GM12878 (cell line): ENCODE results near the gene ATP13A5. TPM values are rescaled to one million over a fixed set of nuclear protein-coding genes. Genes with fewer than 3 reads are reported as not detected.

Experiments
- ATAC-seq: fragments of 200-7000 bp; cut with Tn5 transposase; 3 replicates; pipeline ENCODE4 v1.9.1; 2020; ENCODE audit warnings: mild to moderate bottlenecking, moderate library complexity
- BruUV-seq: library from RNA; stranded (reverse); fragments of 400-500 nt; replicated peaks from 2 replicates; lab custom pipeline; 2021; lab: Mats Ljungman, UMichigan
- CTCF ChIA-PET: fragments of 300-600 bp; sonication (Branson Sonifier 250); formaldehyde crosslinking; extraction: SDS; loops from one replicate; lab custom pipeline; 2021; ENCODE audit warnings: inconsistent platforms; lab: Yijun Ruan, JAX
- POLR2A ChIA-PET: fragments of 350-600 bp; formaldehyde crosslinking; extraction: SDS; loops from one replicate; lab custom pipeline; 2021; ENCODE audit warnings: inconsistent platforms; lab: Charles Lee
- RAD21 ChIA-PET: fragments of 300-600 bp; sonication (Branson Sonifier 250); formaldehyde crosslinking; loops from one replicate; lab custom pipeline; 2023; ENCODE audit warnings: antibody characterized with exemption; ENCODE audit not compliant: unreplicated experiment; lab: Charles Lee
- SMC1A ChIA-PET: fragments of 300-600 bp; sonication (Branson Sonifier 250); formaldehyde crosslinking; loops from one replicate; lab custom pipeline; 2023; ENCODE audit not compliant: unreplicated experiment, uncharacterized antibody; lab: Charles Lee
- DNase-seq: peaks from one replicate; pipeline ENCODE4 v3.0.0-alpha.2; 2011; ENCODE audit warnings: low read depth, low spot score
- FAIRE-seq: peaks from 3 replicates; lab custom pipeline; 2011; peaks lifted over from hg19 to GRCh38; lab: Jason Lieb, UNC
- H2AFZ ChIP-seq: 2 replicates; pipeline ENCODE4 v1.6.0; 2011; ENCODE audit warnings: low read depth, low read length, control low read depth; ENCODE audit not compliant: control insufficient read depth
- H3K27ac ChIP-seq: 2 replicates; pipeline ENCODE4 v1.5.1; 2011; ENCODE audit warnings: control low read depth; ENCODE audit not compliant: control insufficient read depth, insufficient read depth
- H3K27me3 ChIP-seq, 2 experiments: replicated peaks in 1 of 2; 2 replicates each; pipeline versions ENCODE4 v1.6.0 to v1.6.1; 2011; ENCODE audit warnings: low read length in 1 of 2; ENCODE audit not compliant: control insufficient read depth in 2 of 2, insufficient read depth in 2 of 2
- H3K36me3 ChIP-seq, 2 experiments: 2 replicates each; pipeline ENCODE4 v1.5.1; 2011; ENCODE audit warnings: low read length in 1 of 2; ENCODE audit not compliant: control insufficient read depth in 2 of 2, insufficient read depth in 2 of 2
- H3K4me1 ChIP-seq: 2 replicates; pipeline ENCODE4 v1.6.1; 2011; ENCODE audit warnings: mild to moderate bottlenecking, low read length, moderate library complexity, mixed read lengths; ENCODE audit not compliant: control insufficient read depth, insufficient read depth
- H3K4me2 ChIP-seq: 2 replicates; pipeline ENCODE4 v1.6.0; 2011; ENCODE audit warnings: control low read depth; ENCODE audit not compliant: control insufficient read depth, insufficient read depth
- H3K4me3 ChIP-seq: fragments of 200-600 bp; sonication (generic); 2 replicates; pipeline ENCODE4 v1.5.1; 2016
- H3K79me2 ChIP-seq: 2 replicates; pipeline ENCODE4 v1.6.0; 2011; ENCODE audit warnings: low read length; ENCODE audit not compliant: control insufficient read depth, insufficient read depth
- H3K9ac ChIP-seq: 2 replicates; pipeline ENCODE4 v1.8.0; 2011; ENCODE audit warnings: low read length, control low read depth, mixed read lengths; ENCODE audit not compliant: control insufficient read depth, insufficient read depth
- H3K9me3 ChIP-seq: replicated peaks from 3 replicates; pipeline ENCODE4 v1.5.1; 2011; ENCODE audit warnings: mild to moderate bottlenecking, low read length; ENCODE audit not compliant: control insufficient read depth, insufficient read depth
- H4K20me1 ChIP-seq: 2 replicates; pipeline ENCODE4 v1.6.0; 2011; ENCODE audit not compliant: control insufficient read depth, insufficient read depth
- BCL3 ChIP-seq: IDR thresholded peaks from 2 replicates; pipeline ENCODE4 v1.6.1; 2011; ENCODE audit warnings: borderline replicate concordance, low read depth, mild to moderate bottlenecking, moderate library complexity, low read length; ENCODE audit not compliant: insufficient read depth, poor library complexity, severe bottlenecking
- BCLAF1 ChIP-seq: fragments of 450-650 bp; IDR thresholded peaks from 2 replicates; pipeline ENCODE4 v1.6.1; 2017; ENCODE audit warnings: antibody characterized with exemption, mild to moderate bottlenecking, moderate library complexity
- E2F8 ChIP-seq: fragments of 450-650 bp; IDR thresholded peaks from 2 replicates; pipeline ENCODE4 v1.6.1; 2018; ENCODE audit warnings: mild to moderate bottlenecking, low read depth, moderate library complexity; ENCODE audit not compliant: partially characterized antibody
- ETV6 ChIP-seq, 2 experiments: fragments of 450-650 bp in 1 of 2; IDR thresholded peaks in 1 of 2; conservative IDR thresholded peaks in 1 of 2; 2 replicates each; pipeline ENCODE4 v1.6.1; 2014; ENCODE audit warnings: antibody characterized with exemption in 1 of 2, borderline replicate concordance in 1 of 2, low read depth in 1 of 2, mild to moderate bottlenecking in 1 of 2, moderate library complexity in 1 of 2
- HDAC2 ChIP-seq: fragments of 200-600 bp; sonication (generic); IDR thresholded peaks from 2 replicates; pipeline ENCODE4 v1.6.1; 2017
- HDGF ChIP-seq: fragments of 450-650 bp; IDR thresholded peaks from 2 replicates; pipeline ENCODE4 v1.6.1; 2016; ENCODE audit warnings: antibody characterized with exemption
- HSF1 ChIP-seq: fragments of 150-350 bp; IDR thresholded peaks from 2 replicates; pipeline ENCODE4 v1.6.1; 2014; ENCODE audit warnings: mild to moderate bottlenecking, low read depth, low read length
- IRF5 ChIP-seq: fragments of 450-650 bp; IDR thresholded peaks from 2 replicates; pipeline ENCODE4 v1.6.1; 2017; ENCODE audit warnings: borderline replicate concordance
- NFYB ChIP-seq: IDR thresholded peaks from 2 replicates; pipeline ENCODE4 v1.6.1; 2011; ENCODE audit warnings: low read depth, mild to moderate bottlenecking, low read length, improper control_type of control experiment, moderate library complexity; ENCODE audit not compliant: insufficient read depth
- NR2C2 ChIP-seq: IDR thresholded peaks from 2 replicates; pipeline ENCODE4 v1.6.1; 2011; ENCODE audit warnings: borderline replicate concordance, low read depth; ENCODE audit not compliant: control insufficient read depth, insufficient read length
- SIN3A ChIP-seq: IDR thresholded peaks from 2 replicates; pipeline ENCODE4 v1.6.1; 2012; ENCODE audit warnings: low read depth, low read length, improper control_type of control experiment
- TAF1 ChIP-seq: IDR thresholded peaks from 2 replicates; pipeline ENCODE4 v1.6.1; 2011; ENCODE audit warnings: mild to moderate bottlenecking, low read depth, low read length, borderline replicate concordance
- YBX1 ChIP-seq: fragments of 450-650 bp; IDR thresholded peaks from 2 replicates; pipeline ENCODE4 v1.6.1; 2016; ENCODE audit warnings: antibody characterized with exemption
- ZNF622 ChIP-seq: fragments of 450-650 bp; IDR thresholded peaks from 2 replicates; pipeline ENCODE4 v1.6.1; 2017; ENCODE audit warnings: mild to moderate bottlenecking, inconsistent platforms
- WGBS: methylation state at CpG from one replicate; pipeline ENCODE4 v1.1.6; 2016; ENCODE audit warnings: low lambda C conversion rate; ENCODE audit not compliant: insufficient replicate concordance, insufficient coverage; ENCODE audit errors: missing lambda C conversion rate; 5-methylcytosine and 5-hydroxymethylcytosine counted together
- in situ Hi-C: fragments of 300-500 bp; cut with MboI; formaldehyde crosslinking; loops from 9 replicates; pipeline ENCODE4 v1.14.3; 2018; ENCODE audit warnings: mixed read lengths
- intact Hi-C: fragments of 100-400 bp; cut with micrococcal nuclease; formaldehyde crosslinking; loops from one replicate; pipeline ENCODE4 v1.14.2; 2022; ENCODE audit not compliant: unreplicated experiment
- polyA plus RNA-seq, 11 experiments: library from polyadenylated mRNA; depleted of rRNA in 4 of 11; unstranded in 6 of 11; stranded (reverse) in 5 of 11; fragments of >200 nt; fragmentation: Nextera tagmentation in 4 of 11; fragmentation: Illumina TruSeq in 1 of 11; extraction: Ambion mirVana in 4 of 11; extraction: Trizol in 1 of 11; gene quantifications; 1 replicate in 1 of 11; 2 replicates in 10 of 11; pipeline versions ENCODE4 v1.2.1 to v1.2.3, GENCODE V29; 2011 to 2016; ENCODE audit warnings: inconsistent platforms in 2 of 11, missing spikeins in 2 of 11, low read depth in 1 of 11
- total RNA-seq, 4 experiments: library from RNA; depleted of rRNA in 3 of 4; stranded (reverse); fragments of >200 nt in 3 of 4; fragmentation: Illumina TruSeq in 1 of 4; extraction: Trizol in 1 of 4; gene quantifications; 2 replicates each; pipeline versions ENCODE4 v1.2.1 to v1.2.3, GENCODE V29; 2013 to 2021

Gene ATP13A5
- total and polyA plus RNA-seq, 10 of the 15 experiments (the other 5 are each of a cell fraction or from before 2014, with no cell fraction given): not detected

- no TSS peak for BruUV-seq
- RAD21 ChIA-PET: no interaction called here
- in situ Hi-C loops (no loop called here), intact Hi-C loops (no loop called here)
- no peak overlapping the region for H2AFZ ChIP-seq
- H3K36me3 ChIP-seq: no peaks in the 10 kb centered on the region
- no peaks in the 10 kb centered on the region for H3K9me3 ChIP-seq
- DNase-seq (no peak), FAIRE-seq (no peak), ATAC-seq (no peak)
- WGBS: 33% methylated on average over 2 of the region's 2 CpGs
- H3K79me2 ChIP-seq: no peaks in the 10 kb centered on the region
- no peak overlapping the region for H3K9ac ChIP-seq
- no peak overlapping the region for H3K4me2 ChIP-seq
- H3K27me3 ChIP-seq: no peaks in the 10 kb centered on the region; a peak in 1 of 4 replicates
- H4K20me1 ChIP-seq: no peaks in the 10 kb centered on the region
- no peak overlapping the region for H3K4me3 ChIP-seq
- SMC1A ChIA-PET: no interaction called here
- no peaks in the 10 kb centered on the region for H3K4me1 ChIP-seq
- no peak overlapping the region for H3K27ac ChIP-seq
- POLR2A ChIA-PET: no interaction called here
- CTCF ChIA-PET: no interaction called here
- TF ChIP-seq BCLAF1: no peak
- TF ChIP-seq NFYB: no peak
- TF ChIP-seq YBX1: no peak
- TF ChIP-seq ETV6 (conservative IDR thresholded peaks at IDR 0.05 in 1 of 2, IDR thresholded peaks at IDR 0.05 in 1 of 2; ENCODE audit: borderline replicate concordance in 1 of 2, low read depth in 1 of 2): no peak
- no peak for TF ChIP-seq E2F8
- no peak for TF ChIP-seq ZNF622
- TF ChIP-seq HDAC2: no peak
- TF ChIP-seq HDGF: no peak
- TF ChIP-seq NR2C2: no peak
- no peak for TF ChIP-seq HSF1
- no peak for TF ChIP-seq SIN3A
- no peak for TF ChIP-seq BCL3
- TF ChIP-seq IRF5: no peak
- no peak for TF ChIP-seq TAF1
Measured at GRCh38 chr3:193350744-193351143, 27.8 kb downstream of the ATP13A5 start.
